Loucy (cell line): Measurements from ENCODE around the gene B4GALNT3.

Experiments
- H2AFZ ChIP-seq: fragments of 200-600 bp; sonication (generic); 2 replicates; pipeline ENCODE4 v1.6.0; 2016; ENCODE audit warnings: antibody characterized with exemption, mild to moderate bottlenecking, low read length, moderate library complexity
- H3F3A ChIP-seq: fragments of 200-600 bp; 2 replicates; pipeline ENCODE4 v1.6.0; 2016; ENCODE audit warnings: antibody characterized with exemption, low read depth, mild to moderate bottlenecking
- H3K27me3 ChIP-seq: fragments of 200-600 bp; sonication (generic); 2 replicates; pipeline ENCODE4 v1.6.1; 2014; ENCODE audit warnings: low read length, mild to moderate bottlenecking; ENCODE audit not compliant: insufficient read depth, poor library complexity, severe bottlenecking
- H3K36me3 ChIP-seq: fragments of 200-600 bp; sonication (generic); 2 replicates; pipeline ENCODE4 v1.6.1; 2016; ENCODE audit warnings: low read length; ENCODE audit not compliant: insufficient read depth
- H3K4me1 ChIP-seq: fragments of 200-600 bp; sonication (generic); 2 replicates; pipeline ENCODE4 v1.5.1; 2014; ENCODE audit warnings: low read length, mild to moderate bottlenecking; ENCODE audit not compliant: insufficient read depth, poor library complexity, severe bottlenecking
- H3K4me2 ChIP-seq: fragments of 200-600 bp; sonication (generic); 2 replicates; pipeline ENCODE4 v1.6.0; 2014; ENCODE audit warnings: antibody characterized with exemption, low read length, low read depth, mild to moderate bottlenecking; ENCODE audit not compliant: poor library complexity, severe bottlenecking
- H3K4me3 ChIP-seq: fragments of 200-600 bp; sonication (generic); 2 replicates; pipeline ENCODE4 v1.5.1; 2014; ENCODE audit warnings: low read length, mild to moderate bottlenecking, mixed read lengths; ENCODE audit not compliant: poor library complexity, severe bottlenecking
- H3K79me2 ChIP-seq: fragments of 200-600 bp; sonication (generic); 2 replicates; pipeline ENCODE4 v1.6.1; 2014; ENCODE audit warnings: low read length; ENCODE audit not compliant: insufficient read depth
- H3K9ac ChIP-seq: fragments of 200-600 bp; sonication (generic); 2 replicates; pipeline ENCODE4 v1.6.0; 2014; ENCODE audit warnings: mild to moderate bottlenecking, low read depth, low read length, moderate library complexity; ENCODE audit not compliant: poor library complexity, severe bottlenecking
- H3K9me2 ChIP-seq: fragments of 200-600 bp; sonication (generic); replicated peaks from 2 replicates; pipeline ENCODE4 v1.6.1; 2016; ENCODE audit warnings: low read depth, low read length, mixed read lengths
- H3K9me3 ChIP-seq: fragments of 200-600 bp; sonication (generic); 2 replicates; pipeline ENCODE4 v1.6.1; 2014; ENCODE audit warnings: mild to moderate bottlenecking, antibody characterized with exemption, low read length, low read depth; ENCODE audit not compliant: insufficient read depth
- H4K20me1 ChIP-seq: fragments of 200-600 bp; sonication (generic); 2 replicates; pipeline ENCODE4 v1.6.0; 2014; ENCODE audit warnings: antibody characterized with exemption, low read length, mild to moderate bottlenecking; ENCODE audit not compliant: insufficient read depth, poor library complexity, severe bottlenecking
- EZH2phosphoT487 ChIP-seq: fragments of 200-600 bp; IDR thresholded peaks from 2 replicates; pipeline ENCODE4 v1.6.1; 2018; ENCODE audit warnings: antibody characterized with exemption, mild to moderate bottlenecking, moderate library complexity, borderline replicate concordance
- TF ChIP-seq, protein P1 (sequence below): fragments of 200-600 bp; sonication (generic); conservative IDR thresholded peaks from 2 replicates; pipeline ENCODE4 v1.5.1; 2014; ENCODE audit warnings: mild to moderate bottlenecking, antibody characterized with exemption, low read length

The B4GALNT3 gene

DNA sequence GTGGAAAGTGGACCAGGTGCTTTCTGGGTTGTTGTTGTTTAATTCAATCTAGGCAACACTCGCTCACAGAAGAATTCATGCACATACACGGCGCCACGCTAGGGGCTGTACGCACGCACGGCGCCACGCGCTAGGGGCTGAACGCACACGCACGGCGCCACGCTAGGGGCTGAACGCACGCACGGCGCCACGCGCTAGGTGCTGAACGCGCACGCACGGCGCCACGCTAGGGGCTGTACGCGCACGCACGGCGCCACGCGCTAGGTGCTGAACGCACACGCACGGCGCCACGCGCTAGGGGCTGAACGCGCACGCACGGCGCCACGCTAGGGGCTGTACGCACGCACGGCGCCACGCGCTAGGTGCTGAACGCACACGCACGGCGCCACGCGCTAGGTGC is 149.2 kb downstream of the B4GALNT3 start:
- Histone ChIP-seq H4K20me1 (no peaks in the 10 kb centered on the region), H3K9me2 (no peaks in the 10 kb centered on the region), H3K4me3 (no peak overlapping the region), H3K36me3 (no peaks in the 10 kb centered on the region), H3K9me3 (no peaks in the 10 kb centered on the region), H2AFZ (no peak overlapping the region), H3K4me2 (peak overlapping the region; percentile 62), H3K79me2 (peaks cover 17% of the 10 kb centered on the region; the same call in 1 of the 2 replicates), H3F3A (peaks cover 5% of the 10 kb centered on the region; the same call in 1 of the 2 replicates), H3K27me3 (no peaks in the 10 kb centered on the region), H3K9ac (no peak overlapping the region), H3K4me1 (peaks cover 79% of the 10 kb centered on the region)
- TF ChIP-seq, protein P1, sequence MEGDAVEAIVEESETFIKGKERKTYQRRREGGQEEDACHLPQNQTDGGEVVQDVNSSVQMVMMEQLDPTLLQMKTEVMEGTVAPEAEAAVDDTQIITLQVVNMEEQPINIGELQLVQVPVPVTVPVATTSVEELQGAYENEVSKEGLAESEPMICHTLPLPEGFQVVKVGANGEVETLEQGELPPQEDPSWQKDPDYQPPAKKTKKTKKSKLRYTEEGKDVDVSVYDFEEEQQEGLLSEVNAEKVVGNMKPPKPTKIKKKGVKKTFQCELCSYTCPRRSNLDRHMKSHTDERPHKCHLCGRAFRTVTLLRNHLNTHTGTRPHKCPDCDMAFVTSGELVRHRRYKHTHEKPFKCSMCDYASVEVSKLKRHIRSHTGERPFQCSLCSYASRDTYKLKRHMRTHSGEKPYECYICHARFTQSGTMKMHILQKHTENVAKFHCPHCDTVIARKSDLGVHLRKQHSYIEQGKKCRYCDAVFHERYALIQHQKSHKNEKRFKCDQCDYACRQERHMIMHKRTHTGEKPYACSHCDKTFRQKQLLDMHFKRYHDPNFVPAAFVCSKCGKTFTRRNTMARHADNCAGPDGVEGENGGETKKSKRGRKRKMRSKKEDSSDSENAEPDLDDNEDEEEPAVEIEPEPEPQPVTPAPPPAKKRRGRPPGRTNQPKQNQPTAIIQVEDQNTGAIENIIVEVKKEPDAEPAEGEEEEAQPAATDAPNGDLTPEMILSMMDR: no peak
- TF ChIP-seq EZH2phosphoT487: no peak

DNA sequence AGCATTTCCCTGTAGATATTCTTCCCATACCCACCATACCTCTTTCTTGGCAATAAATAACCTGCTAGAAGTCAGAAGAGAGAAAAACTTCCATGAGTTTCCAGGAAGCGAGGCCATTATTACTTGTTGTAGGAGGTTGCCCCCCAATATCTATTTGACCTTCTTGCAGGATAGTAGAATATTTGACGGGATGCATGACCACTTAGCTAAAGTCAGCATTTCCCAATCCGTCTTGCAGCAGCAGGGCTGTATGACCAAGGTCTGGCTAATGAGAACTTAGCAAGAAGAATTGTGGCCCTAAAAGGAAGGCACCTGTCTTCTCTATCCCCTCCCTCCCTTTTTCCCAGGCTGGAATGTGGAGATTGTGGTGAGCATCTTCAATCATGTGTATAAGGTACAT is 152.0 kb downstream of the B4GALNT3 start:
- no peaks in the 10 kb centered on the region for H3K9me3 ChIP-seq
- no peaks in the 10 kb centered on the region for H3K27me3 ChIP-seq
- H3K9ac ChIP-seq: peak overlapping the region; percentile 66
- H3K79me2 ChIP-seq: peaks cover 13% of the 10 kb centered on the region; the same call in 1 of the 2 replicates
- no peak overlapping the region for H3K4me3 ChIP-seq
- no peak overlapping the region for H2AFZ ChIP-seq
- H3K4me1 ChIP-seq: peaks cover 86% of the 10 kb centered on the region
- no peaks in the 10 kb centered on the region for H4K20me1 ChIP-seq
- peaks cover 5% of the 10 kb centered on the region; the same call in 1 of the 2 replicates for H3F3A ChIP-seq
- H3K4me2 ChIP-seq: peak overlapping the region; percentile 84
- no peak for TF ChIP-seq EZH2phosphoT487
- TF ChIP-seq, protein P1: no peak
- no peaks in the 10 kb centered on the region for H3K36me3 ChIP-seq
- H3K9me2 ChIP-seq: no peaks in the 10 kb centered on the region

DNA sequence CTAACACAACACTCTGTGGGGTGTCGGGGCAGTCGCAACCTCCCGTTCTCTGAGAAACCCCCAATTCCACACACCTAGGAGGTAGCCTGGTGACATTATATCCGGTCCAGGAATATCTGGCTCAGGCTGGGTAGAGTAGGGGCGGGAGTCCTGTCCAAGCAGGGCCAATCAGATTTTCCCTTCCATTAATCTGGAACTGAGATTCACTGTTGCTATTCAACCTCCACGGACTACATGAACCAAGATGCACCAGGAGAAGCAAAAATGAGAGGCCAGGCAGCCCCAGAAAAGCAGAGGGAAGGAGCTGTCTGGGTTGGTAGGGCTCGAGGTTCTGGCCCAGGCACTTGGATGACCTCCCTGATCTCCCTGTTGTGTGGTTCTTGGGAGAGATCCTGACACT is 152.6 kb downstream of the B4GALNT3 start:
- peaks cover 13% of the 10 kb centered on the region; the same call in 1 of the 2 replicates for H3K79me2 ChIP-seq
- H3K27me3 ChIP-seq: no peaks in the 10 kb centered on the region
- peak overlapping the region; percentile 66 for H3K9ac ChIP-seq
- H3K36me3 ChIP-seq: no peaks in the 10 kb centered on the region
- no peaks in the 10 kb centered on the region for H3K9me3 ChIP-seq
- H3K9me2 ChIP-seq: no peaks in the 10 kb centered on the region
- no peak overlapping the region for H3K4me3 ChIP-seq
- TF ChIP-seq, protein P1: no peak
- TF ChIP-seq EZH2phosphoT487: no peak
- no peak overlapping the region for H2AFZ ChIP-seq
- no peak overlapping the region for H3K4me2 ChIP-seq
- H3K4me1 ChIP-seq: peaks cover 83% of the 10 kb centered on the region
- H4K20me1 ChIP-seq: no peaks in the 10 kb centered on the region
- peaks cover 5% of the 10 kb centered on the region; the same call in 1 of the 2 replicates for H3F3A ChIP-seq
